Measurements from ENCODE around the gene ECE1. TPM values are rescaled to one million over a fixed set of nuclear protein-coding genes. Genes with fewer than 3 reads are reported as not detected.
A peak's percentile ranks its signal among the peaks of the same experiment; 100 is the strongest.

The ECE1 gene
- polyA plus RNA-seq, 3 donors from 2014 or later, result 3.3 to 24.7 (median 4.3) TPM

- Mint-ChIP-seq H3K4me3 (no peak overlapping the region), H3K27ac (peak overlapping the region in 2 of 6 donors; percentile 24 to 64), H3K4me1 (peaks cover 28 to 32% of the 10 kb centered on the region in 2 donors), H3K36me3 (no peaks in the 10 kb centered on the region), H3K27me3 (ENCODE audit: low read depth in 3 of 3) (peaks cover 0 to 2% (median 0%) of the 10 kb centered on the region in 3 donors), H3K9me3 (no peaks in the 10 kb centered on the region)
- DNase-seq, result no peak
Measured at GRCh38 chr1:21311016-21311415, 20.8 kb upstream of the ECE1 start.

- no peak for DNase-seq
- no peaks in the 10 kb centered on the region for H3K36me3 Mint-ChIP-seq
- no peak overlapping the region for H3K4me3 Mint-ChIP-seq
- peaks cover 0 to 2% (median 0%) of the 10 kb centered on the region in 3 donors for H3K27me3 Mint-ChIP-seq (ENCODE audit: low read depth in 3 of 3)
- peaks cover 34 to 38% of the 10 kb centered on the region in 2 donors for H3K4me1 Mint-ChIP-seq
- H3K9me3 Mint-ChIP-seq, result no peaks in the 10 kb centered on the region
- no peak overlapping the region for H3K27ac Mint-ChIP-seq
Measured at GRCh38 chr1:21308847-21309652, 18.8 kb upstream of the ECE1 start.

- peaks cover 0 to 2% (median 0%) of the 10 kb centered on the region in 3 donors for H3K27me3 Mint-ChIP-seq (ENCODE audit: low read depth in 3 of 3)
- no peak overlapping the region for H3K4me3 Mint-ChIP-seq
- H3K36me3 Mint-ChIP-seq, result no peaks in the 10 kb centered on the region
- H3K4me1 Mint-ChIP-seq, result peaks cover 34 to 38% of the 10 kb centered on the region in 2 donors
- DNase-seq, result no peak
- peak overlapping the region in 4 of 6 donors; percentile 35 to 75 (median 62) for H3K27ac Mint-ChIP-seq
- no peaks in the 10 kb centered on the region for H3K9me3 Mint-ChIP-seq
Measured at GRCh38 chr1:21308330-21308729, 18.1 kb upstream of the ECE1 start.

GRCh38 chr1:21307663-21308305 is 17.5 kb upstream of the ECE1 start:
- peak overlapping the region; percentile 58 to 88 (median 68) for H3K27ac Mint-ChIP-seq
- H3K4me1 Mint-ChIP-seq, result peaks cover 35 to 38% of the 10 kb centered on the region in 2 donors
- DNase-seq, result no peak
- peaks cover 0 to under 1% (median 0%) of the 10 kb centered on the region in 3 donors for H3K27me3 Mint-ChIP-seq (ENCODE audit: low read depth in 3 of 3)
- no peaks in the 10 kb centered on the region for H3K36me3 Mint-ChIP-seq
- H3K4me3 Mint-ChIP-seq, result peak overlapping the region in 4 of 5 donors; percentile 14 to 75 (median 52)
- H3K9me3 Mint-ChIP-seq, result no peaks in the 10 kb centered on the region

GRCh38 chr1:21307210-21307609 is 16.9 kb upstream of the ECE1 start:
- no peaks in the 10 kb centered on the region for H3K36me3 Mint-ChIP-seq
- H3K4me1 Mint-ChIP-seq, result peaks cover 36 to 38% of the 10 kb centered on the region in 2 donors
- peaks cover 0 to 1% (median 0%) of the 10 kb centered on the region in 3 donors for H3K27me3 Mint-ChIP-seq (ENCODE audit: low read depth in 3 of 3)
- no peaks in the 10 kb centered on the region for H3K9me3 Mint-ChIP-seq
- H3K4me3 Mint-ChIP-seq, result peak overlapping the region; percentile 14 to 75 (median 49)
- DNase-seq, result peak; percentile 25 to 47 (median 28)
- peak overlapping the region; percentile 58 to 88 (median 68) for H3K27ac Mint-ChIP-seq

DNA sequence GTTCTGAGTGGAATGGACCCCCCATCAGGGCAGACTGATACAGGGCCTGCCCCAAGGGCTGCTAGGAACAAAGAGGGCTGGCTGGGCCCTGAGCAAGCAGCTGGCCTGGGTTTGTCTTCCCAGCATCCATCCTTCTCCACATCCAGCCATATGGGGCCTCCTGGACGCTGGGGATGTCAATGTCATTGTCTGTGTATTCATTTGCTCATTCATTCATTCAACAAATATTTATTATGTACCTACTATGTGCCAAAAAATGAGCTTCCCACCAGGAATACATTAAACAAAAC is 15.6 kb upstream of the ECE1 start:
- Mint-ChIP-seq H3K27ac (no peak overlapping the region), H3K9me3 (no peaks in the 10 kb centered on the region), H3K27me3 (ENCODE audit: low read depth in 3 of 3) (peaks cover 0 to 1% (median 0%) of the 10 kb centered on the region in 3 donors), H3K4me1 (peaks cover 36 to 38% of the 10 kb centered on the region in 2 donors), H3K4me3 (no peak overlapping the region), H3K36me3 (no peaks in the 10 kb centered on the region)
- DNase-seq, result no peak

DNA sequence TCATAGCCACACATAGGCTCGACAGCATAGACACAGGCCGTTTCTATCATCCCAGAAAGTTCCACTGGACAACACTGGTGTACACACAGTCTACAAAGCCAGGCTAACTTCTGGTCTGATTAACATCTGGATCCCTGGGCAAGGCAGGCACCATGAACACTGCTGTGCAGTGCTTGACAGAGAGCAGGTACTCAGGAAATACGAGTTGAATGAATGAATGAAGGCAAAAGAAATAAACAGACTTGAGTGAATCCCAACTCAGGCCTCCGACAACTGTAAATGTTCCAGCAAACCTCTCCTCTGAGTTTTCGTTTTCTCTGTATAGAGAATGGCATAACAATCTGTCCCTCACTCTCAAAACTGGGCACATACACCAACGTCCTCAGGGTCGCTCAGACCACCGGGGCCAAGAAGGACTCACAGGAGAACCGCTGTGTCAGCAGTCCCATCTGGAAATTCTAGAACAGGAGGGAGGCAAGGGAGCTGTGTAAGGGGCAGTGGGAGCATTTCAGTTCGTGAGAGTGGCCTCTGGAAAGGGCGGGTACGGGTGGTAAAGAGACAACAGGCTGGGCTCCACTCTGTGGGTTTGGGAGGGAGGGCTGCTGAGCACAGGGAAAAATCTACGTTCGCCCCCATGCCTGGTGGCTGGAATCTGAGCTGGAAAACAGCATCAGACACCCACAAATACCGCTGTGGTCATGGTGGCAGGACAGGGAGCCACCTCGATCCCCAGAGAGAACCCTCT is 15.1 kb upstream of the ECE1 start:
- H3K27ac Mint-ChIP-seq, result peak overlapping the region in 1 of 6 donors; percentile 42
- no peak for DNase-seq
- no peaks in the 10 kb centered on the region for H3K9me3 Mint-ChIP-seq
- peaks cover 0 to 1% (median 0%) of the 10 kb centered on the region in 3 donors for H3K27me3 Mint-ChIP-seq (ENCODE audit: low read depth in 3 of 3)
- H3K4me3 Mint-ChIP-seq, result no peak overlapping the region
- peaks cover 35 to 38% of the 10 kb centered on the region in 2 donors for H3K4me1 Mint-ChIP-seq
- H3K36me3 Mint-ChIP-seq, result no peaks in the 10 kb centered on the region

- H3K4me1 Mint-ChIP-seq, result peaks cover 37 to 41% of the 10 kb centered on the region in 2 donors
- H3K36me3 Mint-ChIP-seq, result no peaks in the 10 kb centered on the region
- no peak overlapping the region for H3K4me3 Mint-ChIP-seq
Measured at GRCh38 chr1:21304488-21304887, 14.2 kb upstream of the ECE1 start.

GRCh38 chr1:21302747-21303715 is 12.8 kb upstream of the ECE1 start:
- peaks cover 0 to 3% (median 0%) of the 10 kb centered on the region in 3 donors for H3K36me3 Mint-ChIP-seq
- no peak for DNase-seq
- H3K4me1 Mint-ChIP-seq, result peaks cover 34 to 43% of the 10 kb centered on the region in 2 donors
- H3K27ac Mint-ChIP-seq, result no peak overlapping the region
- no peaks in the 10 kb centered on the region for H3K9me3 Mint-ChIP-seq
- H3K27me3 Mint-ChIP-seq (ENCODE audit: low read depth in 3 of 3), result peaks cover 0 to 1% (median 0%) of the 10 kb centered on the region in 3 donors
- H3K4me3 Mint-ChIP-seq, result no peak overlapping the region

More at GRCh38 chr1:21304488-21304887, 14.2 kb upstream of the ECE1 start:
- Mint-ChIP-seq H3K27me3 (ENCODE audit: low read depth in 3 of 3) (peaks cover 0 to 1% (median 0%) of the 10 kb centered on the region in 3 donors), H3K9me3 (no peaks in the 10 kb centered on the region), H3K27ac (peak overlapping the region in 1 of 6 donors; percentile 42)
- DNase-seq, result no peak

- Mint-ChIP-seq H3K27me3 (ENCODE audit: low read depth in 3 of 3) (peaks cover 0 to 1% (median 0%) of the 10 kb centered on the region in 3 donors), H3K4me3 (no peak overlapping the region), H3K36me3 (peaks cover 0 to 3% (median 0%) of the 10 kb centered on the region in 3 donors), H3K9me3 (no peaks in the 10 kb centered on the region), H3K4me1 (peaks cover 23 to 32% of the 10 kb centered on the region in 2 donors), H3K27ac (peak overlapping the region in 2 of 6 donors; percentile 16 to 22)
- DNase-seq, result no peak
Measured at GRCh38 chr1:21301794-21302440, 11.7 kb upstream of the ECE1 start.

- Mint-ChIP-seq H3K36me3 (peaks cover 0 to 4% (median 3%) of the 10 kb centered on the region in 3 donors), H3K9me3 (no peaks in the 10 kb centered on the region), H3K4me3 (no peak overlapping the region), H3K27ac (no peak overlapping the region), H3K4me1 (peaks cover 15 to 25% of the 10 kb centered on the region in 2 donors), H3K27me3 (ENCODE audit: low read depth in 3 of 3) (peaks cover 0 to 1% (median 0%) of the 10 kb centered on the region in 3 donors)
- DNase-seq, result no peak
Measured at GRCh38 chr1:21300774-21301173, 10.5 kb upstream of the ECE1 start.

GRCh38 chr1:21299780-21300395 is 9.6 kb upstream of the ECE1 start:
- H3K36me3 Mint-ChIP-seq, result peaks cover 0 to 4% (median 3%) of the 10 kb centered on the region in 3 donors
- H3K4me3 Mint-ChIP-seq, result no peak overlapping the region
- peaks cover 0 to 1% (median 0%) of the 10 kb centered on the region in 3 donors for H3K27me3 Mint-ChIP-seq (ENCODE audit: low read depth in 3 of 3)
- no peak for DNase-seq
- peak overlapping the region in 1 of 6 donors; percentile 4 for H3K27ac Mint-ChIP-seq
- peaks cover 19 to 27% of the 10 kb centered on the region in 2 donors for H3K4me1 Mint-ChIP-seq
- no peaks in the 10 kb centered on the region for H3K9me3 Mint-ChIP-seq
